Endothelial cell of umbilical vein (primary cell): ENCODE measurements around the gene DYNAP.

Experiments
- CTCF ChIP-seq, 2 donors: IDR thresholded peaks; 1 replicate in 1 of 2; 2 replicates in 1 of 2; pipeline ENCODE4 v1.5.1; 2011; ENCODE audit warnings: low read length in 2 of 2, mild to moderate bottlenecking in 2 of 2, moderate library complexity in 2 of 2, control low read depth in 1 of 2, inconsistent platforms in 1 of 2, low read depth in 1 of 2; ENCODE audit not compliant: insufficient read depth in 1 of 2; ENCODE audit errors: extremely low read depth in 1 of 2
- EZH2 ChIP-seq: IDR thresholded peaks from 2 replicates; pipeline ENCODE4 v1.6.1; 2012; ENCODE audit warnings: borderline replicate concordance, low read depth, mild to moderate bottlenecking, moderate library complexity, low read length, inconsistent platforms; ENCODE audit not compliant: severe bottlenecking
- MAX ChIP-seq: IDR thresholded peaks from 2 replicates; pipeline ENCODE4 v1.6.1; 2011; ENCODE audit not compliant: insufficient read depth, insufficient read length
- POLR2A ChIP-seq: IDR thresholded peaks from 2 replicates; pipeline ENCODE4 v1.6.1; 2012; ENCODE audit warnings: low read depth, mild to moderate bottlenecking, control low read depth, low read length

GRCh38 chr18:54622084-54622483 is 31.0 kb downstream of the DYNAP start:
- TF ChIP-seq CTCF (IDR thresholded peaks at IDR 0.05; ENCODE audit: extremely low read depth in 1 of 2, insufficient read depth in 1 of 2, low read depth in 1 of 2, low read length in 2 of 2) (no peak), MAX (no peak), POLR2A (no peak), EZH2 (no peak)
